GM21619 (cell line): ENCODE data around the gene TBC1D13.
"Not testable (repeated sequence)": the region's sequence is repeated elsewhere in the genome, so short reads cannot be mapped to it uniquely, and the experiment has no call there.

Source experiments
- ATAC-seq: cut with Tn5 transposase; IDR thresholded peaks from one replicate; pipeline ENCODE4 v1.9.1; 2021; ENCODE audit not compliant: unreplicated experiment

TBC1D13 gene, protein sequence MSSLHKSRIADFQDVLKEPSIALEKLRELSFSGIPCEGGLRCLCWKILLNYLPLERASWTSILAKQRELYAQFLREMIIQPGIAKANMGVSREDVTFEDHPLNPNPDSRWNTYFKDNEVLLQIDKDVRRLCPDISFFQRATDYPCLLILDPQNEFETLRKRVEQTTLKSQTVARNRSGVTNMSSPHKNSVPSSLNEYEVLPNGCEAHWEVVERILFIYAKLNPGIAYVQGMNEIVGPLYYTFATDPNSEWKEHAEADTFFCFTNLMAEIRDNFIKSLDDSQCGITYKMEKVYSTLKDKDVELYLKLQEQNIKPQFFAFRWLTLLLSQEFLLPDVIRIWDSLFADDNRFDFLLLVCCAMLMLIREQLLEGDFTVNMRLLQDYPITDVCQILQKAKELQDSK

DNA sequence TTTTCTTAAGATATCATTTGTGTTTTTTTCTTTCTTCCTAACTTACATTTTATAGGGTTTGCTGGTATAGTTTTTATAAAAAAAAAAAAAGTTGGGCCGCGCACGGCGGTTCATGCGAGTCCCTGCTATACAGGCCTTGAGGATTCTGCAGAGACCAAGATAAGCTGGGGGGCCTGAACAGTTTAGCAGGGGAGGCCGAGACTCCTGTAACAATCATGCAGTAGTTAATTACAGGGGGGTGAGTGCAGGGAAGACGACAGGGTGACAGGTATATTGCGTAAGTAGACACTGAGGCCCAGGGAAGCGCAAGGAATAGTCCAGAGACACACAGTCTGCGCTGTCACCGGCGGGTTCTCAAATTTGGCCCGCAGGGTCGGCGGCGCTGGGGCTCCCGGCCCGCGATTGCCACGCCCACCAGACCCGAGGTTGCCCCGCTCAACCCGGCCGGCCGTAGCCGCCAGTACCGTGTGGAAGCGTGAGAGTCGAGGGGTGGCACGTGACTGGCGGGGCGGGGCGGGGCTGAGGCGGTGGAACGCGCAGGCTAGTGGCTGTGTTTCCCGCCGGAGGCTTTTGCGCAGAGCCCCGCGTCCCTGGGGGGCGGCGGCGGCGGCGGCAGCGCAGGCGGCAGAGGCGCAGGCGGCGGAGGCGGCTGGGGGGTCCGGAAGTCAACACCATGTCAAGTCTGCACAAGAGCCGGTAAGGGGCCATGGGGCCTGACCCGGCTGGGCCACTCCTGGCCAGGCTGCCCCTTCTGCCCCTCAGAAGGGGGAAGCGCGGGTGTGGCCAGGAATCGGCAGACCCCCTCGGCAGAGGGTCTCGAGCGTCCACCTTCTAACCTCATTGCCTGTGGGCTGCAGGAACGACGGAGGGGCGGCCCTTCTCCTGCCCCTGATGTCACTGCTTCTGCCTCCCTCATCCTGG lies at the start of gene TBC1D13:
TBC1D13 (plus strand) TSS at position 573 of the 921 bp plus-strand sequence; CDS start at position 674, 101 bp downstream.
- ATAC-seq: peak; percentile 83

DNA sequence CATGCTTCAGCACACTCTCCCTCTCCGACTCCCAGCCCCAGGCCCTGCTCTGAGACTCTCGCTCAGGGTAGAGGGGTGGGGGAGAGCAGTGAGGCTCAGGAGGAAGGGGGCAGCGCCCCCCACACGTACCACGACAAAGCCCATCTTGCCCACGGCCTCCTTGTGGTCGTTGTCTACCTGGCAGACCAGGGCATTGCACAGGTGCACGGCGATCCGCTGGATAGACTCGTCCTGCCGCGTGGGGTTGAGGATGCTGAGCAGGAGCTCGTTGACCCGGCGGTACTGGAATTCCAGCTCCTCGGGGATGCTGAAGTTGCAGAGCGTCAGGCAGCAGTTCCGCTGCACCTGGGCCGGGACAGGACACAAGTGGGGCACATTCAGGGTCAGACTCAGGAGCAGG lies 44.7 kb upstream of the TBC1D13 start:
- ATAC-seq: no peak

DNA sequence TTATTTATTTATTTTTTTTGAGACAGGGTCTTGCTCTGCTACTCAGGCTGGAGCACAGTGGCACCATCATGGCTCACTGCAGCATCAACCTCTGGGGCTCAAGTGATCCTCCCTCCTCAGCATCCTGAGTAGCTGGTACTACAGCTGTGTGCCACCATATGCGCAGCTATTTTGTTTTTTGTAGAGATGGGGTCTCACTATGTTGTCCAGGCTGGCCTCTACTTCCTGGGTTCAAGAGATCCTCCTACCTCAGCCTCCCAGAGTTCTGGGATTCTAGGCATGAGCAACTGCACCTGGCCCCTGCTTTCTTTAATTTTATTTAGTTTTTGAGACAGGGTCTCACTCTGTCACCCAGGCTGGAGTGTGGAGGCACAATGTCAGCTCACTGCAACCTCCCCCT lies 43.6 kb upstream of the TBC1D13 start:
- ATAC-seq: no peak

DNA sequence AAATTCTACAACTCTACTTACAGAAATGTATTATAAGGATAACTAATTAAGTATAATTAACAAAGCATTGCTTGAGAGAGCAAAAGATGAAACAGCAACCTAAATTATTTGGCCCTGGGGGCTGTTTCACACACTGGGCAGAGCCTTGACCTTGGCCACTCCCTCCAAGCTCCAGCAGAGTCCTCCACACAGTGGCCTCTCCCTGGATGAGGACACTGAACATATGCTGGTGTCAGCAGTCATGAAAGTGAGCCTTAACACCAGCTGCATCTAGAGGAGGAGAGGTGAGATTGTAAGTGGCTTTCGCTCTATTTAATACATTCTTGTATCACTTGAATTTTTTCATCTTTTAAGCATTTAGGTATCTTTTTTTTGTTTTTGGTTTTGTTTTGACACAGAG lies 39.8 kb upstream of the TBC1D13 start:
- ATAC-seq: no peak

DNA sequence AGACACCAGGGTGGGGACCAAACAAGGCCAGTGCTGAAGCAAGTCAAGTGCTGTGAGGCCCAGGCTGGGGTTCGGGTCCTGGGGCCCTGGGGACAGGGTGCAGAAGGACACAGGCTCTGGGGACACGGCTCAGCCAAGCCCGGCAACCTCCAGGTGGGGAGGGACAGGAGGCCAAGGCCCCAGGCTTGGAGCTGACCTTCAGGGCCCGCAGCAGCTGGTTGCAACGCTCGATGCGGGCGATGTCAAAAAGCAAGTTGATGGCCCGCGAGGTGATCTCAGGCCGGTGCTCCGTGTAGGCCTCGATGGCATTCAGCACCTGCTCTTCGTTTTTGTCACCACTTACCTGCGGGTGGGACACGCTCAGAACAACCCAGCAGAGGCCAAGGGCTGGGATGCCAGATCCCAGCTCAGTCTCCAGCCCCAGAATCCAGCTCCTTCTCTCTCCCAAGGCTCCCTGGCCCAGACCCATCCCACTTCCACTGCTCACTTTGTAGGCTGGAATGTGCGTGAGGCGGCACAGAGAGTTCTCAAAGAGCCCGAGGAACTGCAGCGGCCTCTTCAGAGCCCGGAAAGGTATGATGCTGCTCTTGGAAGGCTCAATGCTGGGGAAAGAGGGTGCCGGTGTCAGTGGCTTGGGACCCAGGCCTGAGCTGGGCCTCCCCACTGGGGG lies 36.0 kb upstream of the TBC1D13 start:
- no peak for ATAC-seq

DNA sequence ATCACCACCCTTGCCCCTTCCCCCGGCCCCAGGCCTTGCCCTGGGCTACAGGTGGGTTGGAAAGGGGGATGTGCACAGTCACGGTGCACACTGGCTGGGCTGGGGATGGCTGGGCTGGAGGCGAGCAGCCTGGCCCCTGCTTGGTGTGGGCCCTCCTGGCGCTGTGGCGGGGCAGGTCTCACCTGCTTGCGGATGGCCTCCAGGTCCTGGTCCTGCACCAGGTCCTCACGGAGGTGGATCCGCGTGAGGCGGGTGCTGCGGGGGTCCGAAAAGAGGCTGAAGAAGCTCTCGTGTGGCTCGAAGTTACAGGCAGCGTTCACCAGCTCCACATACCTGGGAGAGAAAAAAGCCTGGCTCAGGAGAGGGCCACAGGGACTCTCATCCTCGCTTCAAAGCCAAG lies 33.4 kb upstream of the TBC1D13 start:
- no peak for ATAC-seq

DNA sequence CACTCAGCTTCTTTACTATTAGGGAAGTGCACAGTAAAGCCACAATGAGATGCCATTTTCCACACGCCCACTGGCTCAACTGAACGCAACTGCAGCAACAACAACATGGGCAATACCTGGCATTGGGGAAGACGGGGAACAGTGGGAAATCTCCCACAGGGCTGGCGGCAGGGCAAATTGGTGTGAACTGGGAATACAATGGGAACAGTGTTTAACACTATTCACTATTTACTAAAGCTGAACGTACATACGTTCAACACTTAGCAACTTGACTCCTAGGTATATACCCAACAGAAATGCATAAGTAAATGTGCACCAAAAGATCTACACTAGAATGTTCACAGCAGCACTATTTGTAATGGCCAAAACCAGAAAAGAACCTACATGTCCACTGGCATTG lies 29.5 kb upstream of the TBC1D13 start:
- no peak for ATAC-seq

DNA sequence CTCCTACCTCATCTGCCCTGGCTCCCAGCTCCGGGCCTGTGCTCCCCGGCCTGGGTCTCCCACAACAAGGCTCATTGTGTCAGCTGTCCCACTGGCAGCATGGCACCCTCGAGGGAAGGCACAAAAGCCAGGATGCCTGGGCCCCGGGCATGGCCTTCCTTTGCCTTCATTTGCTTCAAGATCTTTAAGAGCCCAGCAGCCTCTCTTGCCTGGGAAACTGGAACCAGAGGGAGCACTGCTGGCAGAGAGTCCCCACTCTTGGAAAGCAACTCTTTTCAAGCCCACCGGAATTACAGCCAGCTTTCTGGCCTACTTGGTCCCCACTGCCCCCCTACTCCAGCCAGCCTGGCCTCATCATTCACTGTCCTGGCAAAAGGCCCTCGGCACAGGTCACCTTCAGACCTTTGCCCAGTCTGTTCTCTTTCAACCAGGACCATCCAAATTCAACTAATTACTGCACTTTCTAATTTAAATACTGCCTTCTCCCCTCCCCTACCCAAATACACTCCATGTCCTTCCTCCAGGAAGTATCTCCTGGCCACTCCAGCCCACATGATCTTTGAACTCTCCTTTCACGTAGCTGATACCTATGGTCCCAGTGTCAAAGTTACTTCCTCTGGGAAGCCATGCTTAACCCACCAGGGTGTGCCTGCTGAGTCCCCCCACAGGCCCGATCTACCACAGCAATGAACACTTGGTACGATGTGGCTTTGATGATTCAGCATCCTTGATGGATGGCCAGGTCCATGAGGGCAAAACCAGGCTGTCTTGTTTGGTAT lies 24.2 kb upstream of the TBC1D13 start:
- ATAC-seq: no peak

DNA sequence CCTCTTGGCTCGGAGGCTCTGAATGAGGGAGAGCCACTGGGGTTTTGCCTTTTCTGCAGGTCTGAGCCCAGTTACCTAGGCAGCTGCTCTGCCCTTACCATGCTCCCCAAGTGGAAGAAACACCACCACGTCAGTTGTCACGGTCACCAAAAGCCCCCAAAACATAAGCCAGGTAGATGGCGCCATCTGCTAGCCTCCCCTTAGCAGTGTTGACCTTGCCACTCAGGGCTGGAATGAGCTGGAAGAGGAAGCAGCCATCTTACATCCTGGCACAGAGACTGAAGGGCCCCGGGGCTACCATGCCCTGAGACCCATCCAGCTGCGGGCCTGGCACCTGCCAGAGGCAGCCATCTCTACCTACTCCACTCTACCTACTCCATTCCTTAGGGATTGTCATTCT lies 22.7 kb upstream of the TBC1D13 start:
- no peak for ATAC-seq

DNA sequence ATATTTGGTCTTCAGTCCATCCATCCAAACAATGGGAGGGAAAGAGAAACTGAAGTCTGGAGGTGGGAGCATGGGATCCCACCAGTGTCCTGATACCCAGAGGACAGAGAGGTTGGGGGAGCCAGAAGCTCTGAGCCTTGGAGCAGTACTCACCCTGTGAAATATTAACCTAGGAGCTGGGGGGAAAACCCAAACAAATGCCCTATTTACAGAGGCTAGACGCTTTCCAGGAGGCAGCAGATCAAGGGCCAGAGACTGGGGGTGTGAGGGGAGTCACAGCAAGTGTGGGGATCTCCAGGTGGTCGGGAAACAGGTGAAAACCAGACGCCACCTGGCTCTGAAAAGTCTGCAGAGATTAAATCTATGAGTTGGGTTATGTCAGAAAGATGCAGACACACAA lies 21.6 kb upstream of the TBC1D13 start:
- no peak for ATAC-seq

DNA sequence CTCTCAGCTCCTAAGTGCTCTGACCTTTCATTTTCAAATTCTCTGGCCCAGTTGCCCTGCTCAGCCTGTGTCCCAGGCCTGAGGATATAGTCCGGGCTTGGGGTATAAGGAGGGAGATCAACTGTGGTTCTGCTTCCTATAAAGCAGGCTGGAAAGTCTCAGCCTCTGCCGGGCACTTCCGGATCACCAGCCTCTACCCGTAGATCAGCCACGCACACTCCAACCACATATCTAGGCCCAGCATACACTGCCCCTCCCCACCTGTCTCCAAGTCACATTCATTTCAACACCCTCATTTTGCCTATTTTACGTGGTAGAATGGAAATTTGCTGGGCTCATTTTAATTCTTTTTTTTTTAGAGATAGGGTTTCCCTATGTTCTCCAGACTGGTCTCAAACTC lies 18.4 kb upstream of the TBC1D13 start:
- no peak for ATAC-seq

DNA sequence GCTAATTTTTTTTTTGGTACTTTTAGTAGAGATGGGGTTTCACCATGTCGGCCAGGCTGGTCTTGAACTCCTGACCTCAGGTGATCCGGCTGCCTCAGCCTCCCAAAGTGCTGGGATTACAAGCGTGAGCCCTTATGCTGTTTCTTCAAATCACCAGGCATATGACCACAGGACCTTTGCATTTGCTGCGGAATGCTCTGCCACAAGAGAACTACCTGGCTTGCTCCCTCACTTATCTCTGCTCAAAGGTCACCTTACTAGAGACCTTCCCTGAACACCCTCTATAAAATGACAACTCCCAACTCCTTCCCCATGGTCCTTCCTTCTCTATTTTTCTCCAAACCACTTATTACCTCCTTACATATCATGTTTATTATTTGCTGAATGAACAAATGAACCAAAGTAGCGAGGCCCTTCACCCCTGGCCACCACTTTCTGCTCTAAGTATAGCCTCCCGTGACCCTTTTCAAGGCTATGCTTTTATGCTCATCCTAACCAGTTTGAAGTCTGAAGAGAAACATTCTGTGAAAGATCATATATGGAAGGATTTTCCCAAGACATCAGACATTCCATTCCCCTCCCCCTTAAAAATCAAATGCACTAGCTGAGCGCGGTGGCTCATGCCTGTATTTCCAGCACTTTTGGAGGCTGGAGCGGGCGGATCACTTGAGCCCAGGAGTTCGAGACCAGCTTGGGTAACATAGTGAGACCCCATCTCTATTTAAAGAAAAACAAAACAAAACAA lies 16.6 kb upstream of the TBC1D13 start:
- no peak for ATAC-seq

DNA sequence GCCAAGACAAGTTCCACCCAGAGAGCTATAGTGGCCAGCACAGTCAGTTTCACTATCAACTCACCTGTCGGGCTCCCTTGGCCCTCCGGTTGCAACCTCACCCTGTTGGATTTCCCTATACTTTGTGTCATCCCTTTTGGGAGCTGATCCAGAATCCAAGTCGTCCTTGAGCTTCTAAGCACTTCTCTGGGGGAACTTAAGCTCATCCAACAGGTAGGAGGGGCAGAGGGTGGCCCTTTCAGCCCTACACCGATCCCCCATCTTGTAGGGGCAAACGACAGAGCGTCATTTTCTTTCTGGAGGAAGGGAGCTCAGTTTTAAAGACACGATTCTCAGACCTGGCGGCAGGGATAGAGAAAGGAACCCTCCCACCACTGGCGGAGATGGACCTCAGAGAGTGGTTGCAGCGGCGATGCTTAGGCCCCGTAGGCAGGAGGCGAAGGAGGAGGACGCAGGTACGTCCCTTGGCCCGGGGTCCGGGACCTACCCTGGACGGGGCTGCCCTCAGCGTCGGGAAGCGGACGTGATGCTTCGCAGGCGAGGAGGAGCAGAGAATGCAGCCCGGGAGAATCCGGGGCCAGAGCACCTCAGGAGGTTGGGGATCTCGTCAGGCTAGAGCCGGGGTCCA lies 15.8 kb upstream of the TBC1D13 start:
- ATAC-seq: peak; percentile 27

DNA sequence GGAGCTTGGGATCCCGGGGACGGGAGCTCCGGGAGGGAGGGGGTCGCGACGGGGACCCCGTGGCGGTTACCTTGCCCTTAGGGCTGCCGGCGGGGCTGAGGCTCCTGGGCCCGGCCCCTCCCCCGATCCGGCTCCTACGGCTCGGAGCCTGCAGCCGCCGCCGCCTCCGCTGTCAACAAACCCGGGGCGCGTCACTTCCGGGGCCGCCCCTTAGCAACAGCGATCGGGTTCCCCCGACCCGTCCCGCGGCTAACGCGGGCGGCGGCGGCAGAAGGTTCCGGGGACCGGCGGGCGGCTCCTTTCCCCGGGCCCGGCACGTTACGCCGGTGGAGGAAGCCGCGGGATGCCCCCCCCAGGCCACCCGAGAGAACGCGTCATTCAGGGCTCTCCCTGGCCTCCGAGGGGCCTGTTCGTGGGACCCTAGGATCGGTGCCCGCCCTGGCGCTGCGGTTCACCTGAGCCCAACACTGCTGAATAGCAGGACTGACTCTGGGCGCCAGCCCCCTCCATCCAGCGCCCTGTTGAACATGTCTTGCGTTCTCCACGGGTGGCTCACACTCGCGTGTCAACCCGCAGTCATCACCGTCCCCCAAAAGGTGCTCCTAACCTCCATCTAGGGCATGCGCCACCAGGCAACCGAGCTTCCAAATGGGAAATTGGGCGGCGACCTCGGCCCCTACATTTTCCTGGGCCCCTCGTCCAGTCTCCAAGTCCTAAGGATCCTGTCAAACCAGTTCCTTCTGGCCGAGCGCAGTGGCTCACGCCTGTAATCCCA lies 15.1 kb upstream of the TBC1D13 start, which contains the start of gene ZER1:
ZER1 (minus strand) TSS at position 183 of the 775 bp plus-strand sequence. CDS start 16,362 bp downstream, outside the sequence.
- peak; percentile 89 for ATAC-seq

DNA sequence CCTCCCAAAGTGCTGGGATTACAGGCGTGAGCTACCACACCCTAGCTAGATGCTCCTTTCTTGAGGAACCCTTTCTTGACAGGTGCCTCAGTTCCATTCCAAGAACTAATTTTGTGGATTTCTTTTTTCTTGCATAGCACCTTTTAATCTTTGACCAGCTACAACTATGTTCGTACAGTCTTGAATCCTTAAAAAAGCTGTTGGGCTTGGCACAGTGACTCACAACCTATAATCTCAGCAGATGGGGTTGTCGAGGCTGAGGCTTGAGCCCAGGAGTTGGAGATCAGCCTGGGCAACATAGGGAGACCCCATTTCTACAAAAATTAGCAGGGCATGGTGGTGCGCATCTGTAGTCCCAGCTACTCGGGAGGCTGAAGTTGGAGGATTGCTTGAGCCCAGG lies 14.0 kb upstream of the TBC1D13 start:
- no peak for ATAC-seq

DNA sequence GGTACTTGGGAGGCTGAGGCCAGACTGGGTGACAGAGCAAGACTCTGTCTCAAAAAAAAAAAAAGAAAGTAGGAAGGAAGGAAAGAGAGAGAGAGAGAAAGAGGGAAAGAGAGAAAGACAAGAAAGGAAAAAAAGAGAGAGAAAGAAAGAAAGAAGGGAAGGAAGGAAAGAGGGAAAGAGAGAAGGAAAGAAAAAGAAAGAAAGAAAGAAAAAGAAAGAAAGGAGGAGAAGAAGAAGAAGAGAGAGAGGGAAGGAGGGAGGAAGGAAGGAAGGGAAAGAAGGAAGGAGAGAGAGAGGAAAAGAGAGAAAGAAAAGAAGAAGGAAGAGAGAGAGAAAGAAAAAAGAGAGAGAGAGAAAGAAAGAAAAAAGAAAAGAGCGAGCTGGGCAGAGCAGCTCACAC lies 12.2 kb upstream of the TBC1D13 start:
- ATAC-seq: no peak

DNA sequence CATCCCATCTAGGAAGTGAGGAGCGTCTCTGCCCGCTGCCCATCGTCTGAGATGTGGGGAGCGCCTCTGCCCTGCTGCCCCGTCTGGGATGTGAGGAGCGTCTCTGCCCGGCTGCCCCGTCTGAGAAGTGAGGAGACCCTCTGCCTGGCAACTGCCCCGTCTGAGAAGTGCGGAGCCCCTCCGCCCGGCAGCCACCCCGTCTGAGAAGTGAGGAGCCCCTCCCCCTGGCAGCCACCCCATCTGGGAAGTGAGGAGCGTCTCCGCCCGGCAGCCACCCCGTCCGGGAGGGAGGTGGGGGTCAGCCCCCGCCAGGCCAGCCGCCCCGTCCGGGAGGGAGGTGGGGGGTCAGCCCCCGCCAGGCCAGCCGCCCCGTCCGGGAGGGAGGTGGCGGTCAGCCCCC lies 7.0 kb upstream of the TBC1D13 start:
- not testable (repeated sequence) for ATAC-seq

DNA sequence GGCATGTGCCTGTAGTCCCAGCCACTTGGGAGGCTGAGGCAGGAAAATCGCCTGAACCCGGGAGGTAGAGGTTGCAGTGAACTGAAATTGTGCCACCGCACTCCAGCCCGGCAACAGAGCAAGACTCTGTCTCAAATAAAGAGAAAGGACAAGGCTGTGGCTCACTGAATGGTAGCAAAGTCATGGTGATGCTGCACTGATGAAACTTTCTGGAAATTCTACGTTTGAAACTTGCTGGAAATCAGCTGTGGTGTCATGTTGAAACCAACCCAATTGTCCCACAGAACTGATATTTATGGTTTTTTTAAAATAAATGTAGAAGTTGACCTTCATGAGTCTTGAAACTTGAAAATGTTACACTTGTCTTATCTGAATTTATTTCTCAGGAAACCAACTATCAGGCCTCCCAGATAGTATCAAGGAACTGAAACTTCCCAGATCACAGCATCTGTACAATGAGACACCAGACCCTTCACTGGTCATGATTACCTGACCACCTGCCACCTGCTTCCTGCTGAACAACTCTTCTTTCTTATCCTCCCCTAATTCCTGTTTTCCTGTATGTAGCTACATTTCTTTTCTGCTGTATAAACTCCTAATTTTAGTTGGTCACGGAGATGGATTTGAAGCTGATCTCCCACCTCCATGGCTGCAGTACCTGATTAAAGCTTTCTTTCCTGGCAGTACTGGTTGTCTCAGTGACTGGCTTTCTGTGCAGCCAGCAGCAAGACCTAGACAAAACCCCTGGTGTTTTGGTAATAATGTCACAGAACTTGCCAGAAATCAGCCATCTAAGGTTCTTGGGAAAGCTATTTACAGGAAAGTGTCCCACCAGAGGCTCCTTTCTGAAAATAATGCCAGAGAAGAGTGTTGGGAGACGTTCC lies 5.6 kb upstream of the TBC1D13 start:
- ATAC-seq: no peak
